ENCODE measurements around the gene TIMP2. TPM values are rescaled to one million over a fixed set of nuclear protein-coding genes. Genes with fewer than 3 reads are reported as not detected.
A peak's percentile ranks its signal among the peaks of the same experiment; 100 is the strongest.

Gene TIMP2
- total and polyA plus RNA-seq, 2 of the 4 experiments (the other 2 are of a cell fraction): 43.9 to 416 TPM

GRCh38 chr17:78954684-78955083, 29.5 kb upstream of the TIMP2 start:
- POLR2A ChIA-PET (ENCODE audit: unreplicated experiment): no interaction called here
- intact Hi-C loops (cut with micrococcal nuclease): no loop called here
- H2BK120ac ChIP-seq (ENCODE audit: low read depth, low read length): no peak overlapping the region

More at GRCh38 chr17:78954684-78955083, 29.5 kb upstream of the TIMP2 start:
- Histone ChIP-seq H2BK15ac (ENCODE audit: low read depth, low read length) (no peak overlapping the region), H4K20me1 (ENCODE audit: insufficient read depth, low read length) (no peaks in the 10 kb centered on the region), H3K27me3 (ENCODE audit: control insufficient read depth, insufficient read depth, low read length) (no peaks in the 10 kb centered on the region; the same call in 1 of the 2 replicates), H4K91ac (ENCODE audit: insufficient read depth, low read depth, low read length) (no peak overlapping the region), H2BK5ac (ENCODE audit: low read depth, low read length, poor library complexity, severe bottlenecking) (no peak overlapping the region), H3K27ac (ENCODE audit: insufficient read depth, low read length) (no peak overlapping the region), H4K5ac (ENCODE audit: low read depth, low read length) (no peak overlapping the region), H2AK5ac (ENCODE audit: low read depth, low read length) (no peak overlapping the region), H3K14ac (replicated peaks; ENCODE audit: low read depth, low read length) (no peak overlapping the region), H2BK20ac (ENCODE audit: low read depth, low read length) (no peak overlapping the region), H4K8ac (ENCODE audit: low read depth in 2 of 2, low read length in 2 of 2) (no peak overlapping the region), H3K23ac (ENCODE audit: low read depth, low read length) (no peak overlapping the region), H3K79me1 (ENCODE audit: low read depth in 1 of 2, low read length in 2 of 2) (no peaks in the 10 kb centered on the region), H3K4me2 (ENCODE audit: low read depth, low read length) (no peak overlapping the region), H3K4me1 (ENCODE audit: control insufficient read depth, insufficient read depth, low read length) (peaks cover 20% of the 10 kb centered on the region), H3K56ac (ENCODE audit: extremely low read depth, insufficient read depth, low read length) (no peak overlapping the region), H3K9me1 (ENCODE audit: insufficient read depth, low read length) (no peaks in the 10 kb centered on the region), H2AFZ (replicated peaks; ENCODE audit: low read length, poor library complexity) (peak overlapping the region; percentile 34), H3K4ac (ENCODE audit: low read depth, low read length) (no peak overlapping the region), H3K9ac (ENCODE audit: low read depth, low read length) (no peak overlapping the region), H3K9me3 (ENCODE audit: control insufficient read depth, insufficient read depth, low read length) (peaks cover 15% of the 10 kb centered on the region), H3K18ac (ENCODE audit: low read depth, low read length) (no peak overlapping the region), H3K36me3 (ENCODE audit: control insufficient read depth, insufficient read depth, low read length) (no peaks in the 10 kb centered on the region), H3K4me3 (ENCODE audit: insufficient read depth, low read depth, low read length) (no peak overlapping the region), H2AK9ac (replicated peaks; ENCODE audit: low read depth, low read length, poor library complexity) (no peak overlapping the region)
- in situ Hi-C loops (cut with MboI; ENCODE audit: low sequenced_read_pairs): loop anchor here (25.0 kb wide), 1 partner anchor 467 kb away; no protein-coding TSS in a partner anchor
- CTCF ChIA-PET: no interaction called here
- BruUV-seq (replicated peaks): no TSS peak
- dilution Hi-C loops (cut with HindIII; ENCODE audit: low sequenced_read_pairs, unreplicated experiment): no loop called here
- TF ChIP-seq RCOR1 (IDR thresholded peaks at IDR 0.05; ENCODE audit: insufficient replicate concordance, low read length): no peak
- TF ChIP-seq RAD21 (IDR thresholded peaks at IDR 0.05; ENCODE audit: low read length): no peak
- no peak for TF ChIP-seq CTCF (conservative IDR thresholded peaks at IDR 0.05; ENCODE audit: low read depth, low read length)
- TF ChIP-seq CHD1 (IDR thresholded peaks at IDR 0.05; ENCODE audit: low read depth, low read length): no peak
- TF ChIP-seq RFX5 (IDR thresholded peaks at IDR 0.05; ENCODE audit: low read depth, low read length): no peak
- TF ChIP-seq ELK1 (IDR thresholded peaks at IDR 0.05; ENCODE audit: borderline replicate concordance, low read depth, low read length): no peak
- TF ChIP-seq FOS (IDR thresholded peaks at IDR 0.05; ENCODE audit: low read depth, low read length): no peak
- TF ChIP-seq SMC3 (IDR thresholded peaks at IDR 0.05; ENCODE audit: low read depth, low read length): no peak
- no peak for TF ChIP-seq CEBPB (IDR thresholded peaks at IDR 0.05; ENCODE audit: low read depth, low read length)
- TF ChIP-seq NFE2L2 (IDR thresholded peaks at IDR 0.05; ENCODE audit: low read depth, low read length): no peak
- TF ChIP-seq POLR2A (IDR thresholded peaks at IDR 0.05; ENCODE audit: low read depth, low read length): no peak
- TF ChIP-seq MAFK (IDR thresholded peaks at IDR 0.05; ENCODE audit: low read depth, low read length): no peak
- no peak for TF ChIP-seq MXI1 (IDR thresholded peaks at IDR 0.05; ENCODE audit: borderline replicate concordance, low read depth, low read length)
- TF ChIP-seq BHLHE40 (IDR thresholded peaks at IDR 0.05; ENCODE audit: low read depth, low read length): no peak
- no peak for TF ChIP-seq MAZ (IDR thresholded peaks at IDR 0.05; ENCODE audit: borderline replicate concordance, low read depth, low read length)
- no peak for TF ChIP-seq USF2 (IDR thresholded peaks at IDR 0.05; ENCODE audit: low read depth, low read length)
- ATAC-seq (ENCODE audit: low read depth) (no peak), DNase-seq (no peak)
- WGBS, 2 experiments (ENCODE audit: extremely low coverage in 2 of 2, insufficient read length in 1 of 2): 97% methylated on average over 12 of the region's 14 CpGs; no CpG with 5 or more reads in 1 of the 2 experiments
